NCI-H2171 treated with DMSO at 0.1 percent for 48 hours (cell line): ENCODE data around the gene SMKR1.
"Not testable (repeated sequence)": the region's sequence is repeated elsewhere in the genome, so short reads cannot be mapped to it uniquely, and the experiment has no call there.

ENCODE experiments used
- DNase-seq: peaks from one replicate; lab custom pipeline; 2025; lab: John Stamatoyannopoulos, UW

Gene SMKR1

DNA sequence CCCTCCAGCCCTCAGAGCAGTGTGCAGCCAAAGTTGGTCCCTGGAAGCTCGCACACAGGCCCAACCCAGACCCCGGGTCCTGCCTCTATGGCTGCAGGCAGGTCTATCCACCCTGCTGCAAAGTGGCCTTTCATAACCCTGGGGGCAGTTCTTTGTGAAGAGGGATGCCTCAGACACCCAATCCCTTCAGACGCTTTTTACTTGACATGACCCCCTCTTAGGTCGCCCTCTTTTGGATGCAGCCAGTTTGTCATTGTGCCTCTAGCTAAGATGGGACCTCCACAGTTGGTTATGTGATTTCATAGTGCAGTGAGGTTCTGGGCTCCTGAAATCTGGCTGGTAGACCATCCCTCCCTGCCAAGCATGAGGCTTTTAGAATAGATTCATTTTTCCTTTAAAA lies 27.3 kb downstream of the SMKR1 start:
- DNase-seq = no peak

DNA sequence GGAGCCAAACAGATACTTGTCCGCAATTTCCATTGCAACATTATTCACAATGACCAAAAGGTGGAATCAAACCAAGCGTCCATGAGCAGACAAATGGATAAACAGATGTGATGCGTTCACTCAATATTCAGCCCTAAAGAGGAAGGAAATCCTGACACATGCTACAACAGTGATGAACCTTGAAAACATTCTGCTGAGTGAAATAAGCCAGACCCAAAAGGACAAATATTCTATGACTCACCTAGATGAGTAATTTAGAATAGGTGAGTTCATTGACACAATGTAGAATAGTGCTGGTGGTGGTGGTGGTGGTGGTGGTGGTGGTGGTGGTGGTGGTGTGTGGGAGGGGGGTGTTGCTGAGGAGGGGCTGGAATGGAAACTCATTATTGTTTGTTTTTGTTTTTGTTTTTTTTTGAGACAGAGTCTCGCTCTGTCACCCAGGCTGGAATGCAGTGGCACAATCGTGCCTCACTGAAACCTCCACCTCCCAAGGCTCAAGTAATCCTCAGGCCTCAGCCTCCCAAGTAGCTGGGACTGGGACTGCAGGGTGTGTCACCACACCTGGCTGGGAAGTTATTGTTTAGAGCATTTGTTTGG lies 28.6 kb downstream of the SMKR1 start:
- no peak for DNase-seq

DNA sequence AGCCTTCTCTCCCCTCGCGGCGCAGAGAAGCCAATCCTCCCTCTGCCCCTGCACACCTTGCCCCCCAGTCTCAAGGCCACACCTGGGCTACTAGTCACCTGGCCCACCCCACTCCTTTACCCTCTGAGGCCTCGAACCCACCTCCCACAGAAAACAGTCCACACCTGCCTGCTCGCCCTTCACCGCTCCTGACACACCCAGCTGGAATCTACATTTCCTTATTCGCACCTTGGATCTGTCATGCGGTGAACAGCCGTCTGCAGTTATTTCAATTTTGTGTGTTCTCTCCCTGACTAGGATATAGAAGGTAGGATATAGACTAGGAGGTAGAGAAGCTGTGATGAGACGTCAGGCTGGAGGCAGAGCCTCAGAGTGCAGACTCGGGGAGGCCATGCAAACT lies 29.4 kb downstream of the SMKR1 start:
- no peak for DNase-seq

DNA sequence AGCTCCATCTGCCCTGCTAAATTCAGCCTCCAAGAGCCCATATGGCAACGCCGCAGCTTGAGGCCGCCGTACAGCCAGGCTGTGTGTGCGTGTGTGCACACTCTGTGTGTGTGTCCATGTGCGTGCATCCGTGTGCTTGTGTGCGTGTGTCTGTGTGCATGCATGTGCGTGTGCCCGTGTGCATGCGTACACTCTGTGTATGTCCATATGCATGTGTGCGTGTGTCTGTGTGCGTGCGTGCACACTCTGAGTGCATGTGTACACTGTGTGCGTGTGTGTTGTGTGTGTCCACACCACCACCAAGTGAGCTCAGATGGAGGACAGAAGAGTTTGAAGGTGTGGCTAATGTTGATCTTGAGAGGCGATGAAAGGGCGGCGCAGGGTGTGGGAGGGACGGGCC lies 30.0 kb downstream of the SMKR1 start:
- DNase-seq = no peak

DNA sequence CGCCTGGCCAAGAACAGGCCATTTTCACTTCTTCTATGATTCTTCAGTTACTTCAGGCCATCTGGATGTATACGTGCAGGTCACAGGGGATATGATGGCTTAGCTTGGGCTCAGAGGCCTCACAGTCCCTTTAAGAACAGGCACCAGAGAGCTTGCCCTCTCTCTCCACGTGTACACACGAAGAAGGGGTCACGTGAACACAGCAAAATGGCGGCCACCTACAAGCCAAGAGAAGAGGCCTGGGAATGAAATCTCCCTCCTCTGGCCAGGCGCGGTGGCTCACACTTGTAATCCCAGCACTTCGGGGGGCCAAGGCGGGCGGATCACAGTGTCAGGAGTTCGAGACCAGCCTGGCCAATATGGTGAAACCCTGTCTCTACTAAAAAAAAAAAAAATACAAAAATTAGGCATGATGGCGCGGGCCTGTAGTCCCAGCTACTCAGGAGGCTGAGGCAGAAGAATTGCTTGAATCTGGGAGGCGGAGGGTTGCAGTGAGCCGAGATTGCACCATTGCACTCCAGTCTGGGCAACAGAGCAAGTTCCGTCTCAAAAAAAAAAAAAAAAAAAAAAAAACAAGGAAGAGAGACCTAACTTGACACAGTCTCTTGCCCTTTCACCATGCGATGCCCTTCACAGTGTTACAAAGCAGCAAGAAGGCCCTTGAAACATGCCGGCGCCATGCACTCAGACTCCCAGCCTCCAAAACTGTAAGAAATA lies 32.4 kb downstream of the SMKR1 start:
- DNase-seq = not testable (repeated sequence)

DNA sequence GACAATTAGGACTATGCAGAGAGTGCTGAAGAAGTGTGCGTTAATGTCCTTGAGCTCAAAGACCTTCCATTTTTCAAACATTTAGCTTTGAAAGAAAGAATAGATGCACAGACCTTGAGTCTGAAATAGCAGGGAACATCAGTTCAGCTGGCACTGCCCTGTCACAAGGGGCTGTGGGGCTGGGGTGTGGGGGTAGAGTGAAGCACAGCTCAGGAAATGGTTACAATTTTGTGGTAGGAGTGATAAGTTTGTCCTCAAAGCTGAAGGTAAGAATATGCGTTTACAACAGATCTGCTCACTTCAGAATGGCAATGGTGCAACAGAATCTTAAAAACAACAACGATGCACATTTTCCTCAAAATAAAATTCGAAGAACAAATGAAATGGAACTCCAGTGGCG lies 33.6 kb downstream of the SMKR1 start:
- DNase-seq = no peak

DNA sequence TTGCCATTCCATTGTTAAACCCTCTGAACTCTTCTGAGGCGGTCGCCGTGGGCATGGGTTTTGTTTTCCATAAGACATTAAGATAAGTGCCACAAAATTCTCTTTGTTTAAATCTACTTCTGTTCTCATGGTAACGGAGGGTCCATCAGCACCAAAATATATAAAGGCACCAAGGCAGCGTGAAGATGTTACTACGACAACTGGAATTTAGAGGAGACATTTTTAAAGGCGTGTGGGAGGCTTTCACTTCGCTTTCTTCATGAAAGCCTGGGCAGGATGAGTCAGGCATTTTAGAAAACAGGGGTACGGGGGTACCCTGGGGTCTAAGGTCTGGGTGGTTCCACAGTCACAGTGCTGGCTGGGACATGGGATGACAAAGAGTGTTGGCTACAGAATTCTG lies 34.0 kb downstream of the SMKR1 start:
- no peak for DNase-seq

DNA sequence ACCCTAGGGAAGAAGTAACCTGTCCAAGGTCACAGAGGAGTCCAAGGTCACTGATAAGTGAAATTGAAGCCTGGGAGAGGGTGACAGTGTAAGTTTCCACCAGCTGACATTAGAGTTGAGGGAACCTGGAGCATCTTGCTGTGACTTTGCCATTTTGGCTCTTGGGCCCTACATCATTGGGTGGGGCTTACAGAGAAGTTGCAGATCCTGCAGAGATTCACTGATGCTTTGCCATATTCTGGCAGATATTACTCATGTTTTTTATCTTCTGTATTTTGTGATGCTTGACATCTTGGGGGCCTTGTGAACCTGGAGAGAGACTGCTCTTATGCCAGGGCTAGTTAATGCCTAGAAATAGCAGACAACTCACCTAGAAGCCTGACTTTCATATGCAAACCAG lies 36.5 kb downstream of the SMKR1 start:
- DNase-seq = no peak

DNA sequence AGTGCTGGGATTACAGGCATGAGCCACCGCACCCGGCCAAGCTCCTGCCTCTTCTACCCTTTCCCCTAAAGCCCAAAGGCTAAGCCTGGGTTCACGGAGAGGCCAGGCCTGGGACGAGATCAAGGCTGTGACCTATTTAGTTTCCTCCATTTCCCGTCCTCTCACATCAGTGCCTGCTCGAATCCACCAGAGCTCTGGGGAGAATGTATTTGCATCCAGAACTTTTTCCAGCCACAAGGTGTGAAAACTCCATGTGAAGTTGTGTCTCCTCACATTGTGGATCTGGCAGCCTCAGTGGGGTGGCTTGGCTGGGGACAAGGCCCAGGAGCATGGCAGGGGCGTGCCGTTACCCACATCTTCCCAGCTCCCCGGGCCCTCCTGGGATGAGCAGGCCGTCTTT lies 38.0 kb downstream of the SMKR1 start:
- DNase-seq = no peak

DNA sequence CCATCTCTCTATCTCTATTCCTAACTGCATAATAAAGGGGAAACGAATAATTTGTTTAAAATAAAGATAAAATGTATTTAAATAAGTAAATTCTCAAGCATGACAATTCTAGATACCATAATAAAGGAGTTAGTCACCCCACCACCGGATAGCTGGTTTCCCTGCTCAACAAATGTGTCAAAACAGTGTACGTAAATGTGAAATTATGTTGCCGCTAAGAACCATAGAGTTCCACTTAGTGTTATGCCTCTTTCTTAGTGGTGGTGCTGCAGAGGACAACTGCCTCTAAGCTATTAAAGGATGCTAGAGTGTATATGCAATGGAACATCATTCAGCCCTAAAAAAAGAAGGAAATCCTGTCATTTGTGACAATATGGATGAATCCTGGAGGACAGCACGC lies 42.4 kb downstream of the SMKR1 start:
- no peak for DNase-seq

DNA sequence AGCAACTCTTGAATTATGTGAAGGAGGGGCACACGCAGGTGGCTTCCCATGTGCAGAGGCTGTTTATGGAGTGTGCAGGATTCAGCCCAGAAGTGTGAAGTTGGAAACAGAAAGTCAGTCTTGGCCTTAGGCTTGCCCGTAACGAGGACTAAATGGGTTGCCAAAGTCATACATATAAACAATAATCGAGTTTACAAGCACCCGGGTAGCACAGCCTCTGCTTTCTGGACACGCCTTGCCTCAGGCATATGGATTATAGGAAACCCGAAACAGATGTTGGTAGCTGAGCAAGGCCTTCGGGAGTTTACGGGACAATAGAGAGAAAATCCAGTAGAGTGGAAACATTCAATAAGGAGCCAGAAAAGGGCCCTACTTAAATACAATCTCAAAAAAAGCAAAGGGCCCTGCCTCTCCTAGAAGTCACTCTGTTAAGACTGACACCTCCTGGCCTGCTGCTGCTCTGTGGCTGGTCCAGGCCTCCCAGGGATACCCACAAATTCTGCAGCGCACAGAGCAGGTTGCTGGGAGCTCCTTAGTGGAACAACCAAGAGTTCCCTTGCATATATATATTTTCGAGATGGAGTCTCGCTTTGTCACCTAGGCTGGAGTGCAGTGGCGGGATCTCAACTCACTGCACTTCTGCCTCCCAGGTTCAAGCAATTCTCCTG lies 48.5 kb downstream of the SMKR1 start:
- DNase-seq = peak; percentile 82

DNA sequence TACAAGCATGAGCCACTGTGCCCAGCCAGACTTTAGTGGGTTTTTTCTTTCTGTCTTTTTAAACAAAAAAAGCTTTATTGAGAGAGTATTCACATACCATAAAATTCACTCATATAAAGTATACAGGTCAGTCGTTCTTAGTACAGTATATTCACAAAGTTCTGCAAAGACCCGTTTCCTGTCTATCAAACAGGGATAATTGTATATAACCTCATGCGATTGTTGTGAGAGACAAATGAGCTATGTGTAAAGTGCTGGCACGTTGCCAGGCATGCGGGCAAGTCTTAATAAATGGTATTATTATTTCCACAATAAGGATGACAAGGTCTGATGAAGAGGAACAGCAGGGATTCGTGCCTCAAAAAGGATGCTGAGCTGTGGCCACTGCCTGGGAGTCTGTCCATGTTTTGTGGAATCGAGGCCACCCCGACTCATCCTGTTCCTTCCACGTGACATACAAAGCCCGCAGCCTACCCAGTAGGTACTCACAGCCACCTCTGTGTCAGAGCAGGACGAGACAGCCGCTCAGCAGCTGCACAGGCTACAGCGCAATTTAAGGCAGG lies 51.6 kb downstream of the SMKR1 start:
- DNase-seq = peak; percentile 21

DNA sequence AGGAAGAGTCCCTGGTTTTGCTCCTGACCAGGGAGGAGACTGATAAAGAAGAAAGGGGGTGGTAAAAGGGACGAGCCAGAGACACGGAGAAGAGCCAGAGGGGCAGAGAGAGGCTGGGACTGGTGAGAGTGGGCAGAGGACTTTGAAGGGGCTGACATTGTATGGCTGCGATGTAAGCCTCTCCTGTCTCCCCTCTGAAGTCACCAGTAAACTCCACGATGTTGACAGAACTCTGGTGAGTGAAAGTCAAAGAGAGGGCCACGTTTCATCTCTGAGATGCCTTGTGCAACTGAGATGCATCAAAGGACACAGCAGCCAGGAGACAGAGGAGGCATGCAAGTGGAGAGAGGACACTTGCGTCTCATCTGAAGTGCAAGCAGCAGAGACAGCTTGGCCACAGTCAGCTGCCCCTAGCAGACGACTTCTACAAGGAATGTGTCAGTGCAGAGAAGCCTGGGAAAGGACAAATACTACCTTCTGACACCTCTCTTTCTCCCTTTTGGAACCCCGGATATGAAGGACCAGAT lies 54.3 kb downstream of the SMKR1 start:
- DNase-seq = no peak

DNA sequence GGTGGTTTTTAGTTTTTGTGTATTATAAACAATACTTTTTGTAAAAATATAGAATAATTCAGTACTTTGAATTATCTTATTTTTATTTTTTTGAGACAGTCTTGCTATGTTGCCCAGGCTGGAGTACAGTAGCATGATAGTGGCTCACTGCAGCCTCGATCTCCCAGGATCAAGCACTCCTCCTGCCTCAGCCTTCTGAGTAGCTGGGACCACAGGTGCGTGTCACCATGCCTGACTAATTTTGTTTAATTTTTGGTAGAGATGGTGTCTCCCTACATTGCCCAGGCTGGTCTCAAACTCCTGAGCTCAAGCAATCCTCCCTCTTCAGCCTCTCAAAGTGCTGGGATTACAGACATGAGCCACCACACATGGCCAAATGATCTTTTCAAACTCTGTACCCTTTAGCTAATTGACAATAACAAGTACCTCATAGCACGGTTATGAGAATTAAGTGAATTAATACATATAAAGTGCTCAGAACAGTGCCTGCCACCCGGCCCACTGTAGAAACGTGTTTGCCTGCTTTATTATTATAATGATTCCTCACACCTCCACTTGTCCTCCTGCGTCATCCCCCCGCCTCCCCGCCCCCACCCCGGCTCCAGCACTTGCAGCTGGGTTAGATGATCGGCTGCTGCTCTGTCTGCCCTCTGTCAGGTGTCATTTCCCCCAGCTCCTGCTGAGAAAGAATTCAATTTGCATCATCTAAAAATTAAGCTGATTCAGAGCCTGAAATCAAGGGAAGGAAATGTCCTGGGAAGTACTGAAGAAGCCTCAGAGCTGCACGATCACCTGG lies 55.6 kb downstream of the SMKR1 start:
- DNase-seq = no peak

DNA sequence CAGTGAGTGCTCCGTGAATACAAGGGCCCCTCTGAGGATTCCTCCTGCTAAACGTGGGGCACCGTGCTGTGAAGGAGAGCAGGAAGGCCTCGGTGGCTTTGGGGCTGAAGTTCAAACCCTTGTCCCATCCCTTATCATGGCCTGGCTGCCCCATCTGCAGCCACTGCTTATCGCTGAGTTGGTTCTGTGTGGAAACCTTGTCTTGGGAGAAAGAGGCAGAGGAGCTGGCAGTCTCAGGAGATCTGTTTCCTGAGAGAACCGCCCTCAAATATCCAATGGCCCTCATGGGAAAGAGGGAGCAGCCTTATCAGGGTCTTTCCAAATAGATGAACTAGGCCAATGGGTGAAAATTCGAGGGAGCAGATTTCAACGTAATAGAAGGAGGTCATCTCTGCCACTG lies 57.2 kb downstream of the SMKR1 start:
- no peak for DNase-seq

DNA sequence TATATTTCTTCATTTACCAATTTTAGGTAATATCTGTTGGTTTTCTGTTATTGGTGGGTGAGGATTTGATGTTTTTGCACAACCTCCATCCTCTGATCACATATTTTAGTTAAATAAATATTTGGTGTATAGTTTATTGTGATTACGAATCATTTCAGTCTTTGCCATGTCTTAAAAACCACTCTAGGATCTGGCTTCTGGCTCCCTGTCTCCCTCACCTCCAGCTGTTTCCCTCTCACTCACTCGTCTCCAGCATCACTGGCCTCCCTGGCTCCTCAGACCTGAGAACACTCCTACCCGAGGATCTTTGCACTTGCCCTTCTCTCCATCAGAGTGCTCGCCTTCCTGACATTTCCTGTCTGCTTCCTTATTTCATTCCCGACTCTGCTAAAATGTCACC lies 58.5 kb downstream of the SMKR1 start:
- DNase-seq = no peak

DNA sequence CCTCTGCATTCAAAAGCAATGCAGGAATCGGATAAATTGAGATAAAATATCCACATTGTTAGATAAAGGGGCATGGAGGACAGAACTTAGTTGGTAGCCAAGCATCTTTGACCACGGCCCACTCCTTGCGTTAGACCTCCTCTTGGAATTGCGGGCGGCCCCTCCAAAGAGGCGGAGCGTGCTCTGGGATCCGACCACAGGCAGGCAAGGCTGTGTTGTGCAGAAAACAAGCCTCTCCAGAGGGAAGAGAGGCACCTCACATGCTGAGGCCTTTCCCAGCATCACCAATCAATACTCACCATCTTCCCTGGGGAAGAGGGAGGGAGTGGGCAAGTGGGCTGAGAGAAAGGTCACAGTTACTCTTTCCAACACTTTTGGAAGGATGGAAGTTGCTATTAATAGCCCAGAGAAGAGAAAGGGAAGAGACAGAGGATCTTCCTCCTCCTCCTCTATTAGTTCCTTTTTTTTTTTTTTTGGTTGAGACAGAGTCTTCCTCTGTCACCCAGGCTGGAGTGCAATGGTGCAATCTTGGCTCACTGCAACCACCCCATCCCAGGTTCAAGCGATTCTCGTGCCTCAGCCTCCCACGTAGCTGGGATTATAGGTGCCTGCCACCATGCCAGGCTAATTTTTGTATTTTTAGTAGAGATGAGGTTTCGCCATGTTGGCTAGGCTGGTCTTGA lies 59.5 kb downstream of the SMKR1 start:
- DNase-seq = no peak
